HG02571 (cell line): ENCODE results near the gene ACD.

Experiments used
- ATAC-seq: cut with Tn5 transposase; IDR thresholded peaks from one replicate; pipeline ENCODE4 v1.9.1; 2021; ENCODE audit warnings: mild to moderate bottlenecking, moderate library complexity; ENCODE audit not compliant: unreplicated experiment

The ACD gene

DNA sequence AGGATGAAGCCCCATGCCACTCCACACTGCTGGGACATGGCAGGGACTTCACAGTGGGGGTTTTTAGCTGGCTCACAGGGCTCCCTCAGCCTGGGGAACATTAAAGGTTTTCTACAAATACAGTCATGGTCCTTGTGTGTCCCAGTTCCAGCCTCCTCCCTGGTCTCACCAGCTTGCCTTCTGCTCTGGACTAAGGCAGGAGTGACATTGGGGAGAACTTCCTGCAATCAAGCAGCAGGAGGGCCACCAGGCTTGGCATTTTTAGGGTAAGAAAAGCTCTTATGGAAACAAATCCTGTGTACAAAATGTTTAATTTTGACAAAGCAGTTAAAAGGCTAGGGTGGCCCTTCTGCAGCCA, 2.6 kb upstream of the ACD start:
- no peak for ATAC-seq

DNA sequence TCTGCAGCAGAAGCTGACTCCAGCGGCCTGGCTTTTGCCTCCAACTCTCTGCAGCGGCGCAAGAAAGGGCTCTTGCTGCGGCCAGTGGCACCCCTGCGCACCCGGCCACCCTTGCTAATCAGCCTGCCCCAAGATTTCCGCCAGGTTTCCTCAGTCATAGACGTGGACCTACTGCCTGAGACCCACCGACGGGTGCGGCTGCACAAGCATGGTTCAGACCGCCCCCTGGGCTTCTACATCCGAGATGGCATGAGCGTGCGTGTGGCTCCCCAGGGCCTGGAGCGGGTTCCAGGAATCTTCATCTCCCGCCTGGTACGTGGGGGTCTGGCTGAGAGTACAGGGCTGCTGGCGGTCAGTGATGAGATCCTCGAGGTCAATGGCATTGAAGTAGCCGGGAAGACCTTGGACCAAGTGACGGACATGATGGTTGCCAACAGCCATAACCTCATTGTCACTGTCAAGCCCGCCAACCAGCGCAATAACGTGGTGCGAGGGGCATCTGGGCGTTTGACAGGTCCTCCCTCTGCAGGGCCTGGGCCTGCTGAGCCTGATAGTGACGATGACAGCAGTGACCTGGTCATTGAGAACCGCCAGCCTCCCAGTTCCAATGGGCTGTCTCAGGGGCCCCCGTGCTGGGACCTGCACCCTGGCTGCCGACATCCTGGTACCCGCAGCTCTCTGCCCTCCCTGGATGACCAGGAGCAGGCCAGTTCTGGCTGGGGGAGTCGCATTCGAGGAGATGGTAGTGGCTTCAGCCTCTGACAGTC, 2.0 kb upstream of the ACD start:
- no peak for ATAC-seq

GRCh38 chr16:67661101-67661761, 1.2 kb upstream of the ACD start:
- ATAC-seq = no peak

- peak; percentile 62 for ATAC-seq
Observed at GRCh38 chr16:67660564-67661028, 536 bp upstream of the ACD start, which contains the start of gene PARD6A. Gene PARD6A (plus strand): TSS chr16:67660960. CDS start chr16:67661039, 79 bp downstream.

- ATAC-seq = no peak
Observed at GRCh38 chr16:67658849-67659674, 998 bp downstream of the ACD start.

DNA sequence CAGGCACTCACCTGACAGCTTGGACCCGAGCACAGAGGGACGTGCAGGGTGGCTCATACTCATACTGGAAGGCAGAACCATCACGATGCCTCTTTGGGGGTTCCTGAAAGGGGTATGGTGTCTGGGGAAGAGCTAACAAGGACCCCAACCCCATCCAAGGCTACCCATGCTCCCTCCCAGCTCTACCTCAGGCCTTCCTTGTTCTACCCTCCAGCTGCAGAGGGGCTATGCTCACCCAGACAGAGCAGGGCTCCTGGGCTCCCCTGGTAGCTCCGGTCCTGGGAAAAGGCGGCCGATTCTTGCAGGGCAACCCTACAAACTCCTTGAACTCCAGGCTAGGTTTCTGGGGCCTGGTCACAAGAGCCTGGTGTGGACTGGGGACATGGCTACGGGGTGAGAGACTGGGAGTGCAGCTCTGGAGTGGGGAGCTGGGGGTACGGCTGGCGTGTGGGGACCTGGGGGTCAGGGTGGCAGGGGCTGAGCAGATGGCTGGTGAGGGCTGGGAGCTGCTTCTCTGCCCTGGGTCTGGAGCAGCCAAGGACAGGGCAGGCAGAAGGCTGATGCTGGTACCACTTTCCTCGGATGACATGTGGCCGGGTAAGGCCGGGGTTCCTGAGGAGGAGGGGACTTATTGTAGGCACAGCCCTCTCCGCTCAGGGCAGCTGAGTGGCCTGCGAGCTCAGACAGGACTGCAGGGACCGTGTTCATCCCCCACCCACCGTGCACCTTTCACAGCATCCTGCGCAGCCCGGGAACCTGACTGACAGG, 2.1 kb downstream of the ACD start:
- no peak for ATAC-seq

DNA sequence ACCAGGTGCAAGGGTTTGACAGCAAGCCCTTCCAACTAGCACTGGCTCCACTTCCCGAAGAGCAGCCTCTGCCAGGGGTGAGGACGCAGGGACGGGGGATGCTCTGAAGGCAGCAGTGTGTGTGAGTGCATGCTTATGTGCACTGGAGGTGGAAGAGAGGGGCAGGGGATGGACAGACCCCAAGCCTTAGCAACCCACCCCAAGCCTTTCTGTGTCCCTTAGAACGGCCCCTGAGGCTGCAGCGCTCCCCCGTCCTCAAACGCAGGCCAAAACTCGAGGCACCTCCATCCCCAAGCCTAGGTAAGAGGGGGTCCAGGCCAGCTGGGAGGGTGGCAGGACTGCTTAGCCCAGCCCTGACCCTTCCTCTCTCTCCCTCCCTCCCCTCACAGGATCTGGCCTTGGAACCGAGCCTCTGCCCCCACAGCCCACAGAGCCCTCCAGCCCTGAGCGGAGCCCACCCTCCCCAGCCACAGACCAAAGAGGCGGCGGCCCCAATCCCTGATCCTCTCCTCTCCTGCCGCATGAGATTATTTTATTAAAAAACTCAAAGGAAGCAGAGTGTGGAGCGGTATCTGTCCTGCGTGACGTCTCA, 2.9 kb downstream of the ACD start:
- no peak for ATAC-seq

GRCh38 chr16:67656344-67657016, 3.6 kb downstream of the ACD start:
- ATAC-seq = no peak

- ATAC-seq = no peak
Observed at GRCh38 chr16:67655363-67655762, 4.7 kb downstream of the ACD start.

DNA sequence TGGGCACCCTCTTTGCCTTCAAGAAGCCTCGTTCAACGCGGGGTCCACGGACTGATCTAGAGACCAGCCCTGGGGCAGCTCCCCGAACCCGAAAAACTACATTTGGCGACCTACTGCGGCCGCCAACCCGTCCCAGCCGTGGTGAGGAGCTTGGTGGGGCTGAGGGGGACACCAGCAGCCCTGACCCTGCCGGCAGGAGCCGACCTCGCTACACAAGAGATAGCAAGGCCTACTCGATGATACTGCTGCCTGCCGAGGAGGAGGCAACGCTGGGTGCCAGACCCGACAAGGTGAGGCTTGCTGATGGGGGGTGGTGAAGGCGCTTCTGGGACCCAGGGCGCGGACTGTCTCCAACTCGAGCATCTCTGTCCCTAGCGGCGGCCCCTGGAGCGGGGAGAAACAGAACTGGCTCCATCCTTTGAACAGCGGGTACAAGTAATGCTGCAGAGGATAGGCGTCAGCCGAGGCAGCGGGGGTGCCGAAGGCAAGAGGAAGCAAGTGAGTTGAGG, 5.6 kb downstream of the ACD start:
- ATAC-seq = no peak

DNA sequence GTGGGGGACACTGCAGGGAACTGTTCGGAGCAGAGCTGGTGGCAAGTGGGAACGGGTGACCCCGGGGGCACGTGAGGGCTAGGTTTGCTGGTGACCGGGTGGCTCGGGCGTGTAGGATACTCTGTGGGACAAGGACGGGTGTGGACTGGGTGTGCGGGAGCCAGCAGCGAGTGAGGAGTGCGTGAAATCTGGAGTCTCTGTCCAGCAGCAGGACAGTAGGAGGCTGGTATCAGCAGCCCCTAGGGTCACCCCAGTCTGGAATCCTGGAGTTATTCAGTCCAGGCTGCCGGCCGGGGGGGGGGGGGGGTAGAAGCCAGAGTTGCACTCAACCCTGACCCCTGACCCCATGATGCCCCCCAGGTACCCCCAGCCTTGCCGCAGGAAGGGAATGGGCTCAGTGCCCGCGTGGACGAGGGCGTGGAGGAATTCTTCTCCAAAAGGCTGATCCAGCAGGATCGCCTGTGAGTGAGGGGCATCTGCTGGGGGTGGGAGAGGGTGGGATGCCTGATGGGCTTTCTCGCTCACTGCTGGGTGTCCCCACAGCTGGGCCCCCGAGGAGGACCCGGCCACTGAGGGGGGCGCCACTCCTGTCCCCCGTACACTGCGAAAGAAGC, 6.2 kb downstream of the ACD start:
- ATAC-seq = no peak

- no peak for ATAC-seq
Observed at GRCh38 chr16:67653128-67653788, 6.8 kb downstream of the ACD start.

- no peak for ATAC-seq
Observed at GRCh38 chr16:67652578-67653127, 7.4 kb downstream of the ACD start.

GRCh38 chr16:67651847-67652246, 8.2 kb downstream of the ACD start:
- ATAC-seq = no peak

DNA sequence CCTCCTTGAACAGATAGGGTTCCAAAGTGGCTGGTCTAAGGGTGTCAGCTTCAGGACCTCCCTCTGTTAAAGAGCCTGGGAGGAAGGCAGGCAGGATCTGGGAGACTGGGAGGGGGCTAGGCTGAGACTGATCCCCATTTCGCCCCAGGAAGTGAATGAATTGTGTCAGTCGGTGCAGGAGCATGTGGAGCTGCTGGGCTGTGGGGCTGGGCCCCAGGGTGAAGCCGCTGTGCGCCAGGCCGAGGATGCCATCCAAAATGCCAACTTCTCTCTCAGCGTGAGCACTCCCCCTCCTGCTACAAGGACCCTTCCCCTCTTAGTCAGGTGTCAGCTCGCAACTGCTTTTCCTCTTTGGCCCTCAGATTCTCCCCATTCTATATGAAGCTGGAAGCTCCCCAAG, 9.0 kb downstream of the ACD start:
- ATAC-seq = no peak

GRCh38 chr16:67650023-67650422, 10.0 kb downstream of the ACD start:
- no peak for ATAC-seq

DNA sequence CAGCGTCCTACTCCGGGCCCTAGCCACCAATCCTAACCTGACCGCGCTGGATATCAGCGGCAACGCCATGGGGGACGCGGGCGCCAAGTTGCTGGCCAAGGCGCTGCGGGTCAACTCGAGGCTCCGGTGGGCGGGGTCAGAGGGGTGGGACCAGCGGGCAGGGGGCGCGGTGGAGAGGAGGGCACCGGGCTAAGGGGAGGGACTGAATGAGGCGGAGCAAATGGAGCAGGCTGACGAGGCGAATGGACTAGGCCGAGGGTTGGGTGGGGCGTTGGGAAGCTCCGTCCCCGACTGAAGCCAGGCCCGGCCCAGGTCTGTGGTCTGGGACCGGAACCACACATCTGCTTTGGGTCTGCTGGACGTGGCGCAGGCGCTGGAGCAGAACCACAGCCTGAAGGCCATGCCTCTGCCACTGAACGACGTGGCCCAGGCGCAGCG, 10.5 kb downstream of the ACD start:
- ATAC-seq = no peak

GRCh38 chr16:67648764-67649407, 11.2 kb downstream of the ACD start:
- ATAC-seq = no peak
